Rectal smooth muscle tissue (tissue), 1 donor: Measurements from ENCODE around the gene TPH1.

ENCODE experiments used
- H3K27ac ChIP-seq: one replicate; pipeline ENCODE4 v1.7.0; 2013; ENCODE audit warnings: low read depth, low read length, inconsistent platforms
- H3K27me3 ChIP-seq: one replicate; pipeline ENCODE4 v1.7.0; 2013; ENCODE audit warnings: low read length; ENCODE audit not compliant: control insufficient read depth, insufficient read depth
- H3K36me3 ChIP-seq: one replicate; pipeline ENCODE4 v1.7.0; 2013; ENCODE audit warnings: low read length; ENCODE audit not compliant: control insufficient read depth, insufficient read depth
- H3K4me1 ChIP-seq: one replicate; pipeline ENCODE4 v1.7.0; 2013; ENCODE audit warnings: low read length; ENCODE audit not compliant: control insufficient read depth, insufficient read depth
- H3K4me3 ChIP-seq: one replicate; pipeline ENCODE4 v1.7.0; 2013; ENCODE audit warnings: low read length
- H3K9ac ChIP-seq: one replicate; pipeline ENCODE4 v1.7.0; 2013; ENCODE audit warnings: low read length

Gene TPH1

DNA sequence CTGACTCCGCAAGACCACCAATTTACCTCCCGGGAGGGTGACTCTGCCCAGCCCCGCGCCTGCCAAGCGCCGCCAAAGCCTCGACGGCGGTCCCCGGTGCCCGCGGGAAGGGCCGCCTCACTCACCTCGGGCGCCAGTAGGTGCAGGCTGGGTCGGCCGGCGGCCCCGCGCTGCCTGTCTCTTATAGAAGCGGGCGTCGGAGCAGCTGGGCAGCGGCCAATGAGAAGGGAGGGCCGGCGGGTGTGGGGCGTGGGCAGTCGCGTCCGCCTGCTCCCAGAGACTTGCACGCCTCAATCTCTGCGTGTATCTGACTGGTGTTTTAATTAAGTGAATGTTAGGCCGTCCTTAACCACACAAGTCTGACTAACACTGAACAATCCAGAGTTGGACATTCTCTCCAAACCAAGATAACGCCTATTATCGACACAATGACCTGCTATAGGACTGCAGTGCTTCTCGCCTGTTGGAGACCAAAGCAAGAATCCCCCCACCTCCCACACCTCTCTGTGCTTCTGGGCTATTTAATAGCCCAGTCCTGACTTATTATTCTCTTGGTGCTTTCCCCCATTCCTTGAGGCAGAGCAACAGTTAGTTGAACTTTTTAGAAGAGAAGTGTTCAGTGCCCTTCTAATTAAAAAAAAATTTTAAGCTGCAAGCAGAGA is at the start of gene TPH1:
TPH1 (minus strand) TSS at position 154 of the 662 bp plus-strand sequence. CDS start 5,507 bp downstream, outside the sequence.
- Histone ChIP-seq H3K9ac (no peak within 1 kb of the TSS), H3K36me3 (no peaks in the 10 kb centered on the region), H3K27me3 (no peaks in the 10 kb centered on the region), H3K4me1 (no peaks in the 10 kb centered on the region), H3K27ac (no peak within 1 kb of the TSS), H3K4me3 (no peak within 1 kb of the TSS)

DNA sequence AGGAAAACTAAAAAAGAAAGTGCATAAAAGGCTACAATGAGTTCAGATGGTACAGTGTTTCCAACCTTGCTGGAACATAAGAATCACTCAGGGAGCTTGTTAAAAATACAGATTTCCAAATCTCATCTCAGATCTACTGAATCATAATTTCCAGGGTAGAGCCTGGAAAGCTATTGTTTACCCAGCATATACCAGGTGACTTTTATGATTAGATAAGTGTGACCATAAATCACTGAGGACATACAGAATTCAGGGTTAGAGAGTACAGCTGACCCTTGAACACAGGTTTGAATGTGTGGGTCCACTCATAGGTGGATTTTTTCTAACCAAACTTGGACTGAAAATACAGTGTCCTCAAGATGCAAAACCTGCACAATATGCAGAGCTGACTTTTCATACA is 47.9 kb upstream of the TPH1 start:
- Histone ChIP-seq H3K36me3 (peaks cover 18% of the 10 kb centered on the region), H3K4me1 (no peaks in the 10 kb centered on the region), H3K27me3 (no peaks in the 10 kb centered on the region), H3K27ac (no peak overlapping the region), H3K9ac (no peak overlapping the region), H3K4me3 (no peak overlapping the region)

DNA sequence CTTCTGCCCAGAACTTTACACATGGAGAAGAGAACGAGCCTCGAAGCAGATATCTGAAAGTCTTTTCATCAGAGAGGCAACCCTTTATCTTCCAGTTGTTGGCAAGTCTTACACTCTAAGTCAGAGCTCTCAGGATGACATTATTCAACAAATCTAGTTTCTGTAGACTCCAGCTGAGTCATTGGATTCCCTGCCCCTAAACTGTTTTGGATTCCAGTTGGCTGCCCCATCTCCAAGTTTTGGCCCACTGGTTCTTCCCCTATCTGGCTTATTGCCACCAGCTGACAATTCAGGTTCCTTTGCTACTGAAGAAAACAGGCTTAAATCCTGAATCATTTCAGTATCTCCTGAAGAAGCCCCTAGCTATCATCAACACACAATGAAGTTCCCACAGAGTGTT is 45.7 kb upstream of the TPH1 start:
- no peaks in the 10 kb centered on the region for H3K27me3 ChIP-seq
- no peak overlapping the region for H3K9ac ChIP-seq
- no peak overlapping the region for H3K4me3 ChIP-seq
- H3K4me1 ChIP-seq: no peaks in the 10 kb centered on the region
- peaks cover 22% of the 10 kb centered on the region for H3K36me3 ChIP-seq
- no peak overlapping the region for H3K27ac ChIP-seq

DNA sequence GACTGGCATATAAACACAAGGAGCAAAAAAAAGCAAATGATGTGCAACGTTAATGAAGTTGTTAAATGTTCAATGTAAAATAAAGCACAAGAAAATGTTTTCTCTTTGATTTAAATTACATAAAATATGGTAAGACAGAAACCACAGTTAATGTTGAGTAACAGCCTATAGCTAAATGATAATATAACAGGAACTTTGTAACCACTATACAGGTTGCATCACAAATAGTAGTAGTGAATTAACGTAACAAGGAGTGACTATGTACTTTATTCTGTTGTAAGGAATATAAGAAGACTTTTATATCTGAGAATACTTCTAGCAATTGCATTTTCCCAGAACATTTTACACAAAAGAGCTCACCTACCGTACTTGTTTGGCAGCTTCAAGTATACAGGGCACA is 42.9 kb upstream of the TPH1 start:
- H3K27ac ChIP-seq: no peak overlapping the region
- peaks cover 12% of the 10 kb centered on the region for H3K36me3 ChIP-seq
- no peak overlapping the region for H3K4me3 ChIP-seq
- H3K9ac ChIP-seq: no peak overlapping the region
- no peaks in the 10 kb centered on the region for H3K4me1 ChIP-seq
- no peaks in the 10 kb centered on the region for H3K27me3 ChIP-seq

DNA sequence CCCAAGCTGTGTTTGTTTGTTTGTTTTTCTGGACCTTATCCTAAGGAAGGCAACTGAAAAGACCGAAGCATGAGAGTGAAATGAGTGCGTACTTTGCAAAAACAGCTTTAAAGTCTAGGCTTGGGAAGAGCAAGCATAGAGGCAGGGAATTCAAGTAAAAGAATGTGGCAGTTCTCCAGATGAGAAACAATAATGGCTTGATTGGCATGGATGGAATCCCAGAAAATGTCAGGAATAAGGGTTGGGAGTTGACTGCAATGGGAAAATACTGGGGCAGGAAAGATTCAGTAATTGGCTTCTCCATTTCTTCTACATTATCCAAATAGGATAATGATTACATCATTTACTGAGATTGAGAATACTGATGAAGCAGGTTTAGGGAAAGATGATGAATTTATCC is 42.3 kb upstream of the TPH1 start:
- Histone ChIP-seq H3K4me3 (no peak overlapping the region), H3K36me3 (peaks cover 10% of the 10 kb centered on the region), H3K4me1 (no peaks in the 10 kb centered on the region), H3K9ac (no peak overlapping the region), H3K27ac (no peak overlapping the region), H3K27me3 (no peaks in the 10 kb centered on the region)

DNA sequence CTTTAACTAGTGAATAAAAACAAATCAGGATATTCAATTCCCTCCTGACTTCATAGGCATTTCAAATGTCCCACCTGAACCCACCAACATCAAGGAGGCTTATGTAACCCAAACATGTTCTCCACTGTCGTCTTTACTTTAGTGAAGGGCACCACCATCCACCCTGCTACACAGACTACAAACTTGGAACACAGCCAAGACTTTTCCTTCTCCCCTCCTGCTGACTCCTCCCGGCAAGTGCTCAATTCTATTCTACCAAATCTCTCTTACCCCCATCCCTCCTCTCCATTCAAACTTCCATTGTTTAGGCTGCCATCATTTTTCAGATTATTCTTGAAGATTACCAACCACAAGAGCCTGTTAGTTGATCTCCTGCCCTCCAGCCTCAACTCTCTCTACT is 35.5 kb upstream of the TPH1 start:
- Histone ChIP-seq H3K9ac (no peak overlapping the region), H3K36me3 (no peaks in the 10 kb centered on the region), H3K27ac (no peak overlapping the region), H3K4me3 (no peak overlapping the region), H3K27me3 (no peaks in the 10 kb centered on the region), H3K4me1 (no peaks in the 10 kb centered on the region)

DNA sequence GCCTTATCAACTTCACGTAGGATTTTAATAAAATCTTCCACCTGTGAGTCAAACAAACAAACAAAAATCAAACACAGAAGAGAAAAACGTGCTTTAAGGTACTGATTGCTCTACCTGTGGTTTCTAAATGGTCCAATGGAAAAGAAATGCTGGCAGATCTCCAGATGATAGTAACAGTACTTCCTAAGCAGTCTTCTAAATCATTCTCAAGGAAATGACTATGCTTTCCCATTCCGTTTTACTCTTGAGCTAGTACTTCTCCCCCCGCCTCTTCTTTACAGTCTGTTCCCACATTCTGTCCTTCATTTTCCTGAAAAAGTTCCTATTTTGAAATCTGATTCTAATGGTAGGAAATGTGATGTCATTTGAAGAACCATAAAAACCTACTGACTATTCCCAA is 34.4 kb upstream of the TPH1 start:
- Histone ChIP-seq H3K4me1 (no peaks in the 10 kb centered on the region), H3K4me3 (no peak overlapping the region), H3K36me3 (no peaks in the 10 kb centered on the region), H3K27ac (no peak overlapping the region), H3K9ac (no peak overlapping the region), H3K27me3 (no peaks in the 10 kb centered on the region)

DNA sequence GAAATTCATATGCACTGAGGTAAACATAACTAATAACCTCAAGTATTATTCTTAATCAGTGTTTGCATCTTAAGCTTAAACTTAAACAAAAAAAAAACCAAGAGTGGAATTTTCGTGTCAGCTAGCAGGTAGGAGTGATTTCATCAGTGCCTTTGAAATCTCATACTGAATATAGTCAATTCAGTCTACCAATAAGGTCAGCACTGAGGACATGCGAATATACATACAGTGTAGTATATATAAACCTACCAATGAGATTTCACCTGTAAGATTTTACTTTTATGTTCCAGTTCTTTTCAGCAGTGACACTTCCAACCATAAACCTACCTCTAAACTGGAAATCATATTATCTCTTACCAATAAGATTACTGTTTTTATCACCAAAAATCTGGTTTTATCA is 32.8 kb upstream of the TPH1 start:
- Histone ChIP-seq H3K36me3 (no peaks in the 10 kb centered on the region), H3K27ac (no peak overlapping the region), H3K9ac (no peak overlapping the region), H3K4me3 (no peak overlapping the region), H3K4me1 (no peaks in the 10 kb centered on the region), H3K27me3 (no peaks in the 10 kb centered on the region)

DNA sequence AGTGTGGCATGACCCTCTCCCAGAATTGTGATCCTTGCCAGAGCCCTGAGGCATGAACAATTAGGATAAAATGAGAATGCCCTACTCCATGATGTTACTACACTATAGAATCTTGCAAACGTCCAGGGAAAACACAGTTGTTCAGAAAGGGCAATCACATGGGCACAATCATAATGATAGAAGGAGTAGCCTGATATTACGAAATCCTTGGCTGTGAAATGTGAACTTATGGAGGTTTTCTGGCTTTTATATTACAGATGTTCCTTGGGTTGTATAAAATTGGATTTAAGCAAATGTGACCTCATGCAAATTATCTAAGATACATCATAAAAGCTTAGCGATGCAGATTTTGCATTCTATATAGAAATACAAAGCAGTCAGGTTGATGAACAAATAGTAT is 29.4 kb upstream of the TPH1 start:
- H3K27ac ChIP-seq: no peak overlapping the region
- no peak overlapping the region for H3K4me3 ChIP-seq
- H3K27me3 ChIP-seq: no peaks in the 10 kb centered on the region
- H3K4me1 ChIP-seq: no peaks in the 10 kb centered on the region
- H3K36me3 ChIP-seq: no peaks in the 10 kb centered on the region
- no peak overlapping the region for H3K9ac ChIP-seq

DNA sequence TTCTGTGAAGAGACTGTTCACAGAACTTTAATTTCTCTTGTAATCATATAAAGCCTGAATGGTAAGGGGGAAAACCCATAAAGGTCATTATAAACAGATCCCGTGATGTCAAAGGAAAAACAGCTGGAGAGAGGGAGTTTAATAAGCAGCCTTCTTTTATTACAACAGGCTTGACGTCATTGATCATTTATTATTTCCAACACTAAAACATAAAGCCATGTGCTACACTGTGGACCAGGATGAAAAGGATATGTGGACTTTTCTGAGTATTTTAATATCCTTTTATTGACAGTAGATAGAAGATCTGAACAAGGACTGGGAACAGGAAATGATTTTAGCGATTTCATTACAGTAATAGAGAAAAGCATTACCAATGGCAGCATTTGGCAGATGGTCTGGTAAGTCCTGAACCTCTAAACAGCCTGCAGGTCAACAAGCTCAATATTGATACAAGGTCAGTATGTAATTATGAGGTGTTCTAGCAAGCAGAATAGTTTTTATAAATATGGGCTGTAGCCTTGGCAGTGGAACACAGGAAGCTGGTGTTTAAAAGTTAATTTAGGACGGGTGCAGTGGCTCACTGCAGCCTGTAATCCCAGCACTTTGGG is 25.1 kb upstream of the TPH1 start:
- no peaks in the 10 kb centered on the region for H3K36me3 ChIP-seq
- H3K4me1 ChIP-seq: no peaks in the 10 kb centered on the region
- no peak overlapping the region for H3K9ac ChIP-seq
- no peaks in the 10 kb centered on the region for H3K27me3 ChIP-seq
- H3K27ac ChIP-seq: no peak overlapping the region
- no peak overlapping the region for H3K4me3 ChIP-seq

DNA sequence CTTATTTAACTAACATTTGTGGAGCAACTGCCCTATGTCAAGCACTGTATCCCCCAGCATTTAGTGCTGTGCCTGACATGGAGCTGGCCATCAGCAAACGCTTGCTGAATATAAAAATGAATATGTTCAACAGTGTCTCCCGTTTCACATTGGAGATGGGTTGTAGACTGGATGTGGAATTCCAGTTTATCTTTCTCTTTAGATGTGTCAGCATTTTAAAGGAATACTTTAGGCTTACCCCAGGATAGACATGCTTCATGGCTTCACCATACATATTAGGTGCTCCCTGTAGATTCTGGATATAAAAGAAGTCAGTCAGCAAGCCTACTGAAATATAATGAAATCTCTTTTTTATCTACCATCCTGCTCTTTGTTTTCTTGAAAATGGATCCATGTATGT is 21.3 kb upstream of the TPH1 start:
- Histone ChIP-seq H3K27ac (no peak overlapping the region), H3K4me3 (no peak overlapping the region), H3K4me1 (no peaks in the 10 kb centered on the region), H3K27me3 (no peaks in the 10 kb centered on the region), H3K9ac (no peak overlapping the region), H3K36me3 (no peaks in the 10 kb centered on the region)

DNA sequence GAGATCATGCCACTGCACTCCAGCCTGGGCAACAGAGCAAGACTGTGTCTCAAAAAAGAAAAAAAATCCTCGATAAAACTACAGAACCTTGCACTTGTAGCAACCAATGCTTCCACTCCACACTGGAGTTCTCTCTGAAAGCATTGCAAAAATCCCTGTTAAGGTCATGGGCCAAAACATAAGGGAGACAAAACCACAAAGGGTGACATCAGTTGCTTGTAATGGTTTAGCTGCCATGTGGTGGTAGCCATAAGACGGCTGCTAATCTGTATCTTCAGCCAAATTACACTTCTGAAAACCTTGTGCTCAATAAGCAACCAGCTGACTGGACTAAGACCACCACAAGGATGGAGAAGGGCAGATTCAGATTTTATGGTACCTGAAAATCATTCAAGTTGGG is 20.6 kb upstream of the TPH1 start:
- Histone ChIP-seq H3K27me3 (no peaks in the 10 kb centered on the region), H3K9ac (no peak overlapping the region), H3K4me1 (no peaks in the 10 kb centered on the region), H3K4me3 (no peak overlapping the region), H3K36me3 (no peaks in the 10 kb centered on the region), H3K27ac (no peak overlapping the region)

DNA sequence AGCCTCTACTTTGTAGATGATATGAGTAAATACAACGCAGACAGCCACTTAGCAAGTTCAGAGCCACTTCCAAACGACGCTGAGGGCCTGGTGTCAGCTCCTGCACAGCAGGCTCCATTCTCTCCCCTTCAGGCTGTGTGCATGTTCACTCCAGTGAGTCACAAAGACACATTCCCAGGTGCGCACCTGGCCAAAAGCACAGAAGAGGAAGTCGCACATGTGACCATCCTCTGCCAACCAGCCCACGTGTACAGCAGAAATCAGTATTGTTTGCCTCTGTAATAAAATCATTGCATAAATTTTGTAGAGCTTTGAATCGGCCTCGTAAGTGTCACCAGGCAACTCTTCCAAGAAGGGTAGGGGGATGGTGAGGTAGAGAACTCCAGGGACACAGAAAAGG is 19.5 kb upstream of the TPH1 start:
- Histone ChIP-seq H3K27me3 (no peaks in the 10 kb centered on the region), H3K9ac (no peak overlapping the region), H3K36me3 (no peaks in the 10 kb centered on the region), H3K4me3 (no peak overlapping the region), H3K27ac (no peak overlapping the region), H3K4me1 (no peaks in the 10 kb centered on the region)
